ENCODE data around the gene ZNF619.

The ZNF619 gene

DNA sequence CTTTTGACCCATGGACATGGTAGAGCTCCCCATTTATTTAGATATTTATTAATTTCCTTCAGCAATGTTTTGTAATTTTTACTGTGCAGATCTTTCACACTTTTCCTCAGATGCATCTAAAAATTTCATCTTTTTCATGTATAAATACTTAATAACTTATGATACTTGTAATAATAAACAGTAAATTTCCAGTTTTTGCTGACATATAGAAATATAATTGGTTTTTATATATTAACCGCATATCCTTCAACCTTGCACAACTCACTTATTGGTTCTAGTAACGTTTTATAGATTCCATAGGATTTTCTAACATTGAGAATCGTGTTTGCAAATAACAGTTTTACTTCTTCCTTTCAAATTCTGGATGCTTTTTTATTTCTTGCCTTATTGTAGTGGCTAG lies 44.3 kb downstream of the ZNF619 start:
- no peak overlapping the region for H3K4me3 ChIP-seq (ENCODE audit: low read depth in 1 of 5, low read length in 5 of 5)
- H3K27ac ChIP-seq (ENCODE audit: low read depth, low read length), result no peak overlapping the region
- no peak overlapping the region for H3K9ac ChIP-seq (ENCODE audit: low read length in 5 of 5)
- H3K4me1 ChIP-seq (ENCODE audit: control insufficient read depth in 5 of 5, insufficient read depth in 5 of 5, low read length in 5 of 5), result peaks cover 0 to 22% (median 18%) of the 10 kb centered on the region in 5 donors
- H3K27me3 ChIP-seq (ENCODE audit: control insufficient read depth in 5 of 5, insufficient read depth in 4 of 5, low read length in 5 of 5), result no peaks in the 10 kb centered on the region
- no peaks in the 10 kb centered on the region for H3K9me3 ChIP-seq (ENCODE audit: control insufficient read depth in 5 of 5, low read length in 5 of 5)
- H3K36me3 ChIP-seq (ENCODE audit: control insufficient read depth in 5 of 5, insufficient read depth in 5 of 5, low read length in 5 of 5), result peaks cover 0 to 7% (median 6%) of the 10 kb centered on the region in 5 donors

DNA sequence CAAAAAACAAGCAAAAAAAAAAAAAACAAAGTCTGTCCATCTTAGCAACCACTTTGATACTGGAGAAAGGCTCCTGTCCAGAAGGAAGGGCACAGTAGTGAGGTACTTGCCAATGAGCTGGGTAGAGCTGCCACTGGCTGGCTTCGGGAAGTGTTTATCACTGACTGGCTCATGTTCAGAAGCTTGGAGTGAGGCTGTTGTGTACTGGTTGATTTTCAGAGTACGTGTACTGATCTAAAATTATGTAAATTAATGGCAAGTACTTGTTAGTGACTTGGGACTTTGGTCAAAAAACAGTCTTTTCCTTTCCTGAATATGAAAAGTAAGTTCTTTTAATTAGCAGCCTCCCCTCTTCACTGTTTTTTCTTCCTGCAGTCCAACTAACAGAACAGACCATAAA lies 46.9 kb downstream of the ZNF619 start:
- H3K4me3 ChIP-seq (ENCODE audit: low read depth in 1 of 5, low read length in 5 of 5), result peak overlapping the region in 2 of 5 donors; percentile 80 to 95
- H3K9me3 ChIP-seq (ENCODE audit: control insufficient read depth in 5 of 5, low read length in 5 of 5), result no peaks in the 10 kb centered on the region
- H3K36me3 ChIP-seq (ENCODE audit: control insufficient read depth in 5 of 5, insufficient read depth in 5 of 5, low read length in 5 of 5), result peaks cover 0 to 17% (median 14%) of the 10 kb centered on the region in 5 donors
- H3K4me1 ChIP-seq (ENCODE audit: control insufficient read depth in 5 of 5, insufficient read depth in 5 of 5, low read length in 5 of 5), result peaks cover 0 to 25% (median 21%) of the 10 kb centered on the region in 5 donors
- peak overlapping the region; percentile 79 for H3K27ac ChIP-seq (ENCODE audit: low read depth, low read length)
- H3K27me3 ChIP-seq (ENCODE audit: control insufficient read depth in 5 of 5, insufficient read depth in 4 of 5, low read length in 5 of 5), result no peaks in the 10 kb centered on the region
- peak overlapping the region in 1 of 5 donors; percentile 99 for H3K9ac ChIP-seq (ENCODE audit: low read length in 5 of 5)

DNA sequence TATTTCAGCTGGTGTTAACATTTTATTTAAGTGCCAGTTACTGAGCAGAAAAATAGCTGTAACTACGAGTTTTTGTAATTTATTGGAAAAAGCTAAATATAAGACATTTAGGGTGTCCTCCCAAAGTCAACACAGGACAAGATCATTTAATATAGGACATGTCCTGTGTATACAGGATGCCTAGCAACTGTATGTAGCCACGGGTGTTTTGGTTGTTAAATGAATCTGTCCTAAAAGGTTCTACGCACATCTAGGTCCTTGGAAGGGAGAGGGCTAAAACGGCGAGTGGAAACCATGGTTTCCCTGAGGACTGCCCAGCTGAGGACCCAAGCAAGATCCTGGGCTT lies 47.3 kb downstream of the ZNF619 start:
- peaks cover 2 to 21% (median 14%) of the 10 kb centered on the region in 5 donors for H3K36me3 ChIP-seq (ENCODE audit: control insufficient read depth in 5 of 5, insufficient read depth in 5 of 5, low read length in 5 of 5)
- no peaks in the 10 kb centered on the region for H3K9me3 ChIP-seq (ENCODE audit: control insufficient read depth in 5 of 5, low read length in 5 of 5)
- peak overlapping the region; percentile 79 for H3K27ac ChIP-seq (ENCODE audit: low read depth, low read length)
- H3K9ac ChIP-seq (ENCODE audit: low read length in 5 of 5), result peak overlapping the region; percentile 73 to 99 (median 93)
- H3K27me3 ChIP-seq (ENCODE audit: control insufficient read depth in 5 of 5, insufficient read depth in 4 of 5, low read length in 5 of 5), result no peaks in the 10 kb centered on the region
- peak overlapping the region; percentile 61 to 95 (median 88) for H3K4me3 ChIP-seq (ENCODE audit: low read depth in 1 of 5, low read length in 5 of 5)
- peaks cover 0 to 25% (median 21%) of the 10 kb centered on the region in 5 donors for H3K4me1 ChIP-seq (ENCODE audit: control insufficient read depth in 5 of 5, insufficient read depth in 5 of 5, low read length in 5 of 5)

DNA sequence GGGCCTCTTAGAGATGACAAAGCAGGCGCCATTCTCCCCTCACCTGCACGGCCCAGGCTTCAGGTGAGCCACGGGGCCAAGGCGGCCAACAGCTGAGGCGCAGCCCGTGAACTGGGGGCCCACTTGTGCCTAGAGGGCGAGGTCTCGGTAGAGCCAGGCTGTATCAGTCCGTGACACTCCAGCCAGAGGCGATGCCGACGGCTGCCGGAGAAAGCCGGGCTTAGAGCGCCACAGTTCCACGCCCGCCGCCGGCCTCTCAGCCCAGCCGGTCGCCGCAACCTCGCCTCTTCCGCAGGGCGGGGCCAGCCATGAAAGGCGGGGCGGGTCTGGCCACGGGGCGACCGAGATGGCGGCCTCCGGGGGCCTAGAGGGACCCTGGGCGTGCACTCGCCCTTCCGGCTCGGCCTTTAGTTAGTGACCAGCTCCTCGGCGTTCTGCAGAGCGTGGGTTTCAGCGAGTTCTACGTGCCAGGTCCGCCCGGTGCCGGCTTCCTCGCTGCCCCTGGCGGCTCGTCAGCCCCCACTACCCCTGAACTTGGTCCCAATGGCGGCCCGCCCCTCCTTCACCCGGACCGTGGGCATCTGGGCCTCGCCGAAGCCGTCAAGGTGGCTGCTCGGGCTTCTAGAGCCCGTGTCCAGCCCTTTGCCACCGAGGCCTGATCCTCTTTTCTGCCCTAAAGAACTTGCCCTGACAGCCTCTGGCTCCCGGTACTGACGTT lies 47.8 kb downstream of the ZNF619 start, which contains the start of gene ZNF621:
TSS of gene ZNF621 (plus strand) at position 393 of the 718 bp plus-strand sequence. CDS start 881 bp downstream, outside the sequence.
- Histone ChIP-seq H3K9ac (ENCODE audit: low read length in 5 of 5) (peak within 1 kb of the TSS; percentile 86 to 99 (median 95)), H3K36me3 (ENCODE audit: control insufficient read depth in 5 of 5, insufficient read depth in 5 of 5, low read length in 5 of 5) (peaks cover 5 to 25% (median 14%) of the 10 kb centered on the region in 5 donors), H3K27ac (ENCODE audit: low read depth, low read length) (peak within 1 kb of the TSS; percentile 79), H3K4me3 (ENCODE audit: low read depth in 1 of 5, low read length in 5 of 5) (peak within 1 kb of the TSS; percentile 80 to 97 (median 91)), H3K27me3 (ENCODE audit: control insufficient read depth in 5 of 5, insufficient read depth in 4 of 5, low read length in 5 of 5) (no peaks in the 10 kb centered on the region), H3K4me1 (ENCODE audit: control insufficient read depth in 5 of 5, insufficient read depth in 5 of 5, low read length in 5 of 5) (peaks cover 0 to 25% (median 21%) of the 10 kb centered on the region in 5 donors), H3K9me3 (ENCODE audit: control insufficient read depth in 5 of 5, low read length in 5 of 5) (no peaks in the 10 kb centered on the region)

DNA sequence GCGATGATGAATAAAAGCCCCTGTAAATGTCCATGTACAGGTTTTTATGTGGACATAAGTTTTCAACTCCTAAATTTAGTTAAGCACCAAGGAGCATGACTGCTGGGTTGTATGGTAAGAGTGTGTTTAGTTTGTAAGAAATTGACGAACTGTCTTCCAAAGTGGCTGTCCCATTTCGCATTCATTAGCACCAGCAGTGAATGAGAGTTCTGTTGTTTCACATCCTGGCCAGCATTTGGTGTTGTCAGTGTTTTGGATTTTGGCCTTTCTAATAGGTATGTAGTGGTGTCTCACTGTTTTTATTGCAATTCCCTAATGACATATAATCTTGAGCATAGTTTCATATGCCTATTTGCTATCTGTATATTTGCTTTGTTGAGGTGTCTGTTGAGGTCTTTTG lies 51.5 kb downstream of the ZNF619 start:
- no peak overlapping the region for H3K4me3 ChIP-seq (ENCODE audit: low read depth in 1 of 5, low read length in 5 of 5)
- no peak overlapping the region for H3K27ac ChIP-seq (ENCODE audit: low read depth, low read length)
- H3K9ac ChIP-seq (ENCODE audit: low read length in 5 of 5), result no peak overlapping the region
- no peaks in the 10 kb centered on the region for H3K27me3 ChIP-seq (ENCODE audit: control insufficient read depth in 5 of 5, insufficient read depth in 4 of 5, low read length in 5 of 5)
- peaks cover 35 to 62% (median 45%) of the 10 kb centered on the region in 5 donors for H3K36me3 ChIP-seq (ENCODE audit: control insufficient read depth in 5 of 5, insufficient read depth in 5 of 5, low read length in 5 of 5)
- H3K4me1 ChIP-seq (ENCODE audit: control insufficient read depth in 5 of 5, insufficient read depth in 5 of 5, low read length in 5 of 5), result peaks cover 0 to 25% (median 21%) of the 10 kb centered on the region in 5 donors
- H3K9me3 ChIP-seq (ENCODE audit: control insufficient read depth in 5 of 5, low read length in 5 of 5), result peaks cover 0 to 10% (median 2%) of the 10 kb centered on the region in 5 donors

DNA sequence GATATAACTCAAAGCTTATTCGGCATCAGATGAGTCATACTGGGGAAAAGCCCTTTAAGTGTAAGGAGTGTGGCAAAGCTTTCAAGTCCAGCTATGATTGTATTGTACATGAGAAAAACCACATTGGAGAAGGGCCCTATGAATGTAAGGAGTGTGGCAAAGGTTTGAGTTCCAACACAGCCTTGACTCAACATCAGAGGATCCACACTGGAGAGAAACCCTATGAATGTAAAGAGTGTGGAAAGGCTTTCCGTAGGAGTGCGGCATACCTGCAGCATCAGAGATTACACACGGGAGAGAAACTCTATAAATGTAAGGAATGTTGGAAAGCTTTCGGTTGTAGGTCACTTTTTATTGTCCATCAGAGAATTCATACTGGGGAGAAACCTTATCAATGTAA lies 55.3 kb downstream of the ZNF619 start:
- peaks cover 54 to 82% (median 69%) of the 10 kb centered on the region in 5 donors for H3K36me3 ChIP-seq (ENCODE audit: control insufficient read depth in 5 of 5, insufficient read depth in 5 of 5, low read length in 5 of 5)
- H3K4me1 ChIP-seq (ENCODE audit: control insufficient read depth in 5 of 5, insufficient read depth in 5 of 5, low read length in 5 of 5), result no peaks in the 10 kb centered on the region
- peaks cover 0 to 10% (median 2%) of the 10 kb centered on the region in 5 donors for H3K9me3 ChIP-seq (ENCODE audit: control insufficient read depth in 5 of 5, low read length in 5 of 5)
- H3K9ac ChIP-seq (ENCODE audit: low read length in 5 of 5), result no peak overlapping the region
- no peak overlapping the region for H3K27ac ChIP-seq (ENCODE audit: low read depth, low read length)
- no peaks in the 10 kb centered on the region for H3K27me3 ChIP-seq (ENCODE audit: control insufficient read depth in 5 of 5, insufficient read depth in 4 of 5, low read length in 5 of 5)
- H3K4me3 ChIP-seq (ENCODE audit: low read depth in 1 of 5, low read length in 5 of 5), result no peak overlapping the region

DNA sequence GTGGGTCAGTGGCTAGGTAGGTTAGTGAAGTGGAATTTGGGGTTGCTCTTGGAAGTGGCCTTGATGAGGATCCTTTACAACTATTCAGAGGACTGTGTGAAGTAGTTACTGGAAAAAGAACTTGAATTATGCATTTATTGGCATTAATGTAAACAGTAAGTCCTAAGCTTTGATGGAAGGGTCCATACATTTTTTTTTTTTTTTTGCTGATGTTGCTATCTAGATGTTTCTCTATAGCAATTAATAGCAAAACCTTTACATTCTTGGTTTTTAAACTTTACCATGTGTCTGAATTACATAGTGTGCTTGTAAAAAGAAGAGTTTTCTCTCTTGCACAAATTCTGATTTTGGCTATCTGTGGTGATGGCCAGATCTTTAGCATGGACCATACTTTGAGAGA lies 57.4 kb downstream of the ZNF619 start:
- Histone ChIP-seq H3K4me1 (ENCODE audit: control insufficient read depth in 5 of 5, insufficient read depth in 5 of 5, low read length in 5 of 5) (no peaks in the 10 kb centered on the region), H3K9me3 (ENCODE audit: control insufficient read depth in 5 of 5, low read length in 5 of 5) (peaks cover 0 to 14% (median 5%) of the 10 kb centered on the region in 5 donors), H3K36me3 (ENCODE audit: control insufficient read depth in 5 of 5, insufficient read depth in 5 of 5, low read length in 5 of 5) (peaks cover 53 to 76% (median 72%) of the 10 kb centered on the region in 5 donors), H3K27ac (ENCODE audit: low read depth, low read length) (no peak overlapping the region), H3K9ac (ENCODE audit: low read length in 5 of 5) (no peak overlapping the region), H3K4me3 (ENCODE audit: low read depth in 1 of 5, low read length in 5 of 5) (no peak overlapping the region), H3K27me3 (ENCODE audit: control insufficient read depth in 5 of 5, insufficient read depth in 4 of 5, low read length in 5 of 5) (no peaks in the 10 kb centered on the region)
